GM19395 (cell line): ENCODE data around the gene PADI1.

Experiments
- ATAC-seq: cut with Tn5 transposase; IDR thresholded peaks from one replicate; pipeline ENCODE4 v1.9.1; 2021; ENCODE audit warnings: mild to moderate bottlenecking, moderate library complexity; ENCODE audit not compliant: unreplicated experiment

Gene PADI1

GRCh38 chr1:17181781-17182464, 23.0 kb upstream of the PADI1 start:
- no peak for ATAC-seq

- ATAC-seq, result no peak
Measured at GRCh38 chr1:17183388-17184160, 21.4 kb upstream of the PADI1 start.

GRCh38 chr1:17184161-17184665, 20.7 kb upstream of the PADI1 start:
- no peak for ATAC-seq

- no peak for ATAC-seq
Measured at GRCh38 chr1:17184822-17185484, 20.0 kb upstream of the PADI1 start.

GRCh38 chr1:17185485-17185860, 19.5 kb upstream of the PADI1 start:
- no peak for ATAC-seq

- ATAC-seq, result no peak
Measured at GRCh38 chr1:17186216-17186909, 18.6 kb upstream of the PADI1 start.

GRCh38 chr1:17187051-17187450, 17.9 kb upstream of the PADI1 start:
- no peak for ATAC-seq

- ATAC-seq, result no peak
Measured at GRCh38 chr1:17188217-17188616, 16.7 kb upstream of the PADI1 start.

GRCh38 chr1:17188889-17189631, 15.9 kb upstream of the PADI1 start:
- ATAC-seq, result no peak

- no peak for ATAC-seq
Measured at GRCh38 chr1:17189632-17189990, 15.3 kb upstream of the PADI1 start.

GRCh38 chr1:17190010-17190995, 14.6 kb upstream of the PADI1 start:
- ATAC-seq, result no peak

GRCh38 chr1:17191990-17192242, 13.0 kb upstream of the PADI1 start:
- no peak for ATAC-seq

GRCh38 chr1:17192394-17193221, 12.3 kb upstream of the PADI1 start:
- ATAC-seq, result no peak

GRCh38 chr1:17193222-17194132, 11.5 kb upstream of the PADI1 start:
- ATAC-seq, result no peak

- ATAC-seq, result no peak
Measured at GRCh38 chr1:17194133-17194475, 10.8 kb upstream of the PADI1 start.

GRCh38 chr1:17194615-17195528, 10.1 kb upstream of the PADI1 start:
- ATAC-seq, result no peak

- ATAC-seq, result no peak
Measured at GRCh38 chr1:17195731-17196130, 9.2 kb upstream of the PADI1 start.
